ENCODE data around the gene FLT1.

DNA sequence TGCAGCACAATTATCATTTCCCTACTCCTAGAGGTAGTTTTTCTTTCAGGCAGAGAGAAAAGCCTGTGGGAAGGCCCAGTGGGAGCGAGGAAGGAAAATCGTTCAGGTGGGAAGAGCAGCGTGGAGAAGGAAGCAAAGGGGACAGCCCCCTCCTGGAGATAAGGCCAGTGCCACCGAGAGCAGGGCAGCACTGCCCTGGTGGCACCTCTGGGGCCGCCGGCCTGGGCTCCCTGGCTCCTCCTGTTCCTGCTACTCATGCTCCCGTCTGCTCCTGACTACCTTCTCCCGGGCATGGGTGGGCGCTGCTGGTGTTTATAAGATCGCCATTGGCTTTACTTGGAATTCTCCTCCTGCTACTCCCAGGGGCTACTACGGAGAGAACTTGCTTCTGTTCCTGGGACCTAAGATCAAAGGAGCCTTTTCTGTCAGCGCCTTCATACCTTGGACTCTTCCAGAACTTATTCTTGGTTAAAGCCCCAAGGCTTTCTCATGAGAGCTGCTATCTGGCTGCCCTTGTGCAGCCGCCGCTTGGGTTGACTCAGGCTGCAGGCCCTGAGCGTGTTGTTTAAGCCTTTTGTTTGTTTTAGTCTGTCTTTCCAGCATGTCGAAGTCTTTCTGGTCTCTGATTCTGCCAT lies 3.7 kb upstream of the FLT1 start:
- no peak for TF ChIP-seq GATA2 (IDR thresholded peaks at IDR 0.05; ENCODE audit: low read depth, low read length)
- TF ChIP-seq GATA3 (IDR thresholded peaks at IDR 0.05; ENCODE audit: low read depth, low read length) = no peak

Measured in SH-SY5Y (cell line).